Prostate gland (tissue), 2 donors: Measurements from ENCODE around the gene OTOA. TPM values are rescaled to one million over a fixed set of nuclear protein-coding genes. Genes with fewer than 3 reads are reported as not detected.
"Not testable (repeated sequence)": the region's sequence is repeated elsewhere in the genome, so short reads cannot be mapped to it uniquely, and the experiment has no call there.

ENCODE experiments used
- DNase-seq: peaks from one replicate; pipeline ENCODE4 v3.0.0-alpha.2; 2019; ENCODE audit warnings: low spot score
- H3K27ac ChIP-seq, 2 donors: fragments of 200-600 bp; sonication (generic); 2 replicates each; pipeline ENCODE4 v1.5.1; 2017 to 2019
- H3K27me3 ChIP-seq: fragments of 200-600 bp; sonication (generic); replicated peaks from 2 replicates; pipeline ENCODE4 v1.5.1; 2019; ENCODE audit not compliant: insufficient read depth
- H3K36me3 ChIP-seq, 2 donors: fragments of 200-600 bp; sonication (generic); 1 replicate in 1 of 2; 2 replicates in 1 of 2; pipeline versions ENCODE4 v1.5.1 to v1.8.1; 2017 to 2019
- H3K4me1 ChIP-seq: fragments of 200-600 bp; sonication (generic); replicated peaks from 2 replicates; pipeline ENCODE4 v1.5.1; 2019
- H3K4me3 ChIP-seq, 2 donors: fragments of 200-600 bp; sonication (generic); 2 replicates each; pipeline ENCODE4 v1.5.1; 2017 to 2019
- H3K9me3 ChIP-seq: fragments of 200-600 bp; sonication (generic); 2 replicates; pipeline ENCODE4 v1.5.1; 2017
- CTCF ChIP-seq, 4 experiments: fragments of 200-600 bp in 2 of 4; fragments of 450-650 bp in 2 of 4; sonication (generic) in 2 of 4; IDR thresholded peaks; 1 replicate in 3 of 4; 2 replicates in 1 of 4; pipeline ENCODE4 v1.5.1; 2016 to 2019; ENCODE audit warnings: antibody characterized with exemption in 4 of 4, mild to moderate bottlenecking in 2 of 4, moderate library complexity in 2 of 4
- POLR2A ChIP-seq: fragments of 450-650 bp; IDR thresholded peaks from one replicate; pipeline ENCODE4 v1.6.1; 2016; ENCODE audit warnings: antibody characterized with exemption, mild to moderate bottlenecking
- POLR2AphosphoS5 ChIP-seq: sonication (generic); formaldehyde crosslinking; IDR thresholded peaks from one replicate; pipeline ENCODE4 v1.6.1; 2017; ENCODE audit warnings: antibody characterized with exemption
- WGBS: methylation state at CpG from one replicate; pipeline ENCODE4 v1.1.5; 2018; 5-methylcytosine and 5-hydroxymethylcytosine counted together
- intact Hi-C: fragments of 100-400 bp; cut with DNase I; formaldehyde crosslinking; loops from one replicate; pipeline ENCODE4 v1.14.2; 2022
- total RNA-seq, 2 donors: library from RNA; depleted of rRNA; stranded (reverse); fragments of >200 nt; gene quantifications; one replicate each; pipeline ENCODE4 v1.1.0, GENCODE V29; 2016

The OTOA gene
- total RNA-seq, 2 donors from 2014 or later, result 0.68 TPM

- Histone ChIP-seq H3K9me3 (no peaks in the 10 kb centered on the region), H3K27me3 (no peaks in the 10 kb centered on the region), H3K36me3 (no peaks in the 10 kb centered on the region), H3K4me1 (no peaks in the 10 kb centered on the region), H3K4me3 (no peak overlapping the region), H3K27ac (no peak overlapping the region)
- no peak for TF ChIP-seq POLR2A
- TF ChIP-seq POLR2AphosphoS5, result no peak
- TF ChIP-seq CTCF (IDR thresholded peaks at IDR 0.05), result no peak
- no peak for DNase-seq
- 95% methylated on average over 5 of the region's 5 CpGs for WGBS
- intact Hi-C loops, result no loop called here
These were observed 35.0 kb upstream of the OTOA start for GRCh38 chr16:21628772-21629171.

GRCh38 chr16:21629616-21630539 lies 33.9 kb upstream of the OTOA start:
- H3K27me3 ChIP-seq, H3K4me1 ChIP-seq, H3K9me3 ChIP-seq, H3K4me3 ChIP-seq, intact Hi-C loops, H3K27ac ChIP-seq, H3K36me3 ChIP-seq, DNase-seq: not testable (repeated sequence)
- WGBS, result 96% methylated on average over 36 of the region's 37 CpGs

- H3K36me3 ChIP-seq, DNase-seq, H3K27me3 ChIP-seq, H3K27ac ChIP-seq, H3K4me1 ChIP-seq, H3K9me3 ChIP-seq, intact Hi-C loops, H3K4me3 ChIP-seq: not testable (repeated sequence)
- 51% methylated on average over 6 of the region's 6 CpGs for WGBS
These were observed 32.9 kb upstream of the OTOA start for GRCh38 chr16:21630866-21631265.

- H3K27ac ChIP-seq, intact Hi-C loops, H3K4me1 ChIP-seq, H3K4me3 ChIP-seq, DNase-seq, H3K9me3 ChIP-seq, H3K27me3 ChIP-seq, H3K36me3 ChIP-seq: not testable (repeated sequence)
- WGBS, result 65% methylated on average over 8 of the region's 8 CpGs
These were observed 32.4 kb upstream of the OTOA start for GRCh38 chr16:21631376-21631775.

GRCh38 chr16:21631951-21632575 lies 31.7 kb upstream of the OTOA start:
- H3K36me3 ChIP-seq, H3K9me3 ChIP-seq, DNase-seq, H3K4me3 ChIP-seq, intact Hi-C loops, H3K27me3 ChIP-seq, H3K27ac ChIP-seq, H3K4me1 ChIP-seq: not testable (repeated sequence)
- 93% methylated on average over 5 of the region's 5 CpGs for WGBS

GRCh38 chr16:21634216-21634615 lies 29.6 kb upstream of the OTOA start:
- WGBS, result 86% methylated on average over 5 of the region's 5 CpGs
- H3K27me3 ChIP-seq, result no peaks in the 10 kb centered on the region
- no peaks in the 10 kb centered on the region for H3K36me3 ChIP-seq
- no peak overlapping the region for H3K4me3 ChIP-seq
- TF ChIP-seq POLR2AphosphoS5, result no peak
- TF ChIP-seq CTCF (IDR thresholded peaks at IDR 0.05), result no peak
- no peak for TF ChIP-seq POLR2A
- intact Hi-C loops, result no loop called here
- H3K4me1 ChIP-seq, result no peaks in the 10 kb centered on the region
- no peak overlapping the region for H3K27ac ChIP-seq
- H3K9me3 ChIP-seq, result no peaks in the 10 kb centered on the region
- no peak for DNase-seq

- H3K4me1 ChIP-seq, H3K27me3 ChIP-seq, H3K27ac ChIP-seq, H3K36me3 ChIP-seq, H3K4me3 ChIP-seq, H3K9me3 ChIP-seq, DNase-seq, intact Hi-C loops: not testable (repeated sequence)
- WGBS, result 94% methylated on average over 9 of the region's 9 CpGs
These were observed 28.1 kb upstream of the OTOA start for GRCh38 chr16:21635694-21636093.
